Transverse colon (tissue), 4 donors: Measurements from ENCODE around the gene KLHDC3.

Experiments used
- EP300 ChIP-seq: sonication (generic); formaldehyde crosslinking; IDR thresholded peaks from one replicate; pipeline ENCODE4 v1.6.1; 2017; ENCODE audit warnings: antibody characterized with exemption, low read depth
- POLR2AphosphoS5 ChIP-seq, 3 donors: sonication (generic); formaldehyde crosslinking; IDR thresholded peaks; one replicate each; pipeline ENCODE4 v1.6.1; 2016; ENCODE audit warnings: antibody characterized with exemption in 3 of 3
- TF ChIP-seq, protein P1 (sequence below), 5 experiments: fragments of 200-600 bp in 3 of 5; fragments of 450-650 bp in 2 of 5; sonication (generic) in 3 of 5; IDR thresholded peaks; 1 replicate in 2 of 5; 2 replicates in 3 of 5; pipeline ENCODE4 v1.5.1; 2016 to 2017; ENCODE audit warnings: antibody characterized with exemption in 5 of 5, inconsistent platforms in 3 of 5, mild to moderate bottlenecking in 2 of 5, moderate library complexity in 1 of 5

DNA sequence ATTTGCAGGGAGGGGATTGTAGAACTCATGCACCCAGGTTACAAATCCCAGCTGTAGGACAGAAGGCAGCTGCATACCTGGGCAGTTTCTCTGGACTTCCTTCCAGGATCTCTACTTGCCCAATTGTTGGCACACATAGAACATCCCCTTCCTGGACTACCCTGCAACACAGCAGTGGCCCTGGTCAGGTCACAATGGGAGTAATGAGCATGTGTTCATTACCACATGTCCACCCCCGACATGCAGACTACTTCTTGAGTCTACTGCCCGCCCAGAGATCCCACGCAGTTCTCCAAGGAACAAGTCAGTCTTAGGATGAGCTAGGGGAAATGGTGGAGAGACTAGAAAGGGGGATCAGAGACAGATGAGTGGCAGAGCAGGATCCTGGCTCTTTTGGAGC lies 40.1 kb upstream of the KLHDC3 start:
- TF ChIP-seq, protein P1, sequence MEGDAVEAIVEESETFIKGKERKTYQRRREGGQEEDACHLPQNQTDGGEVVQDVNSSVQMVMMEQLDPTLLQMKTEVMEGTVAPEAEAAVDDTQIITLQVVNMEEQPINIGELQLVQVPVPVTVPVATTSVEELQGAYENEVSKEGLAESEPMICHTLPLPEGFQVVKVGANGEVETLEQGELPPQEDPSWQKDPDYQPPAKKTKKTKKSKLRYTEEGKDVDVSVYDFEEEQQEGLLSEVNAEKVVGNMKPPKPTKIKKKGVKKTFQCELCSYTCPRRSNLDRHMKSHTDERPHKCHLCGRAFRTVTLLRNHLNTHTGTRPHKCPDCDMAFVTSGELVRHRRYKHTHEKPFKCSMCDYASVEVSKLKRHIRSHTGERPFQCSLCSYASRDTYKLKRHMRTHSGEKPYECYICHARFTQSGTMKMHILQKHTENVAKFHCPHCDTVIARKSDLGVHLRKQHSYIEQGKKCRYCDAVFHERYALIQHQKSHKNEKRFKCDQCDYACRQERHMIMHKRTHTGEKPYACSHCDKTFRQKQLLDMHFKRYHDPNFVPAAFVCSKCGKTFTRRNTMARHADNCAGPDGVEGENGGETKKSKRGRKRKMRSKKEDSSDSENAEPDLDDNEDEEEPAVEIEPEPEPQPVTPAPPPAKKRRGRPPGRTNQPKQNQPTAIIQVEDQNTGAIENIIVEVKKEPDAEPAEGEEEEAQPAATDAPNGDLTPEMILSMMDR (IDR thresholded peaks at IDR 0.05): no peak
- TF ChIP-seq POLR2AphosphoS5 (IDR thresholded peaks at IDR 0.05) (no peak), EP300 (no peak)
